Mesenchymal stem cell (in vitro differentiated cells and primary cell): ENCODE measurements around the gene ARHGAP12.

Experiments
- DNase-seq: peaks from one replicate; pipeline ENCODE4 v3.0.0-alpha.2; 2013
- H2AFZ ChIP-seq: one replicate; pipeline ENCODE4 v1.6.1; 2013; ENCODE audit warnings: low read depth, mild to moderate bottlenecking, control low read depth, inconsistent platforms, low read length, moderate library complexity
- H2AK5ac ChIP-seq: 2 replicates; pipeline ENCODE4 v1.6.1; 2013; ENCODE audit warnings: low read length, moderate library complexity, mild to moderate bottlenecking, inconsistent platforms; ENCODE audit not compliant: severe bottlenecking
- H2BK120ac ChIP-seq: one replicate; pipeline ENCODE4 v1.6.1; 2013; ENCODE audit warnings: low read depth, mild to moderate bottlenecking, inconsistent platforms, low read length, moderate library complexity
- H2BK12ac ChIP-seq, 2 experiments: one replicate each; pipeline ENCODE4 v1.6.1; 2013; ENCODE audit warnings: inconsistent platforms in 2 of 2, low read length in 2 of 2, mild to moderate bottlenecking in 2 of 2, moderate library complexity in 2 of 2, control low read depth in 1 of 2
- H2BK15ac ChIP-seq: one replicate; pipeline ENCODE4 v1.6.1; 2013; ENCODE audit warnings: mild to moderate bottlenecking, low read depth, inconsistent platforms; ENCODE audit not compliant: poor library complexity, severe bottlenecking
- H2BK5ac ChIP-seq: 2 replicates; pipeline ENCODE4 v1.6.1; 2013; ENCODE audit warnings: low read depth, mild to moderate bottlenecking, low read length, control low read depth, inconsistent platforms; ENCODE audit not compliant: poor library complexity, severe bottlenecking
- H3K14ac ChIP-seq, 2 experiments: one replicate each; pipeline ENCODE4 v1.6.1; 2013; ENCODE audit warnings: inconsistent platforms in 2 of 2, low read length in 2 of 2, control low read depth in 1 of 2, mild to moderate bottlenecking in 1 of 2, moderate library complexity in 1 of 2
- H3K18ac ChIP-seq, 2 experiments: one replicate each; pipeline ENCODE4 v1.6.1; 2013; ENCODE audit warnings: inconsistent platforms in 2 of 2, low read length in 2 of 2, control low read depth in 1 of 2, low read depth in 1 of 2, mild to moderate bottlenecking in 1 of 2
- H3K23ac ChIP-seq, 2 experiments: one replicate each; pipeline ENCODE4 v1.6.1; 2013; ENCODE audit warnings: inconsistent platforms in 2 of 2, low read length in 2 of 2, mild to moderate bottlenecking in 2 of 2, moderate library complexity in 2 of 2, control low read depth in 1 of 2
- H3K27ac ChIP-seq: 2 replicates; pipeline ENCODE4 v1.5.1; 2013; ENCODE audit warnings: mild to moderate bottlenecking, moderate library complexity, low read length, control low read depth, inconsistent platforms; ENCODE audit not compliant: poor library complexity, severe bottlenecking
- H3K27me3 ChIP-seq, 2 experiments: 2 replicates each; pipeline versions ENCODE4 v1.6.1 to v1.7.0; 2013; ENCODE audit warnings: low read length in 2 of 2, mild to moderate bottlenecking in 2 of 2, moderate library complexity in 2 of 2, control low read depth in 1 of 2, inconsistent platforms in 1 of 2; ENCODE audit not compliant: control insufficient read depth in 1 of 2, insufficient read depth in 1 of 2
- H3K36me3 ChIP-seq, 2 experiments: 2 replicates each; pipeline versions ENCODE4 v1.6.1 to v1.7.0; 2013; ENCODE audit warnings: low read length in 2 of 2, control low read depth in 1 of 2, inconsistent platforms in 1 of 2, low read depth in 1 of 2, mild to moderate bottlenecking in 1 of 2; ENCODE audit not compliant: insufficient read depth in 2 of 2, control insufficient read depth in 1 of 2
- H3K4ac ChIP-seq, 2 experiments: one replicate each; pipeline ENCODE4 v1.6.1; 2013; ENCODE audit warnings: inconsistent platforms in 2 of 2, low read length in 2 of 2, mild to moderate bottlenecking in 2 of 2, moderate library complexity in 2 of 2, control low read depth in 1 of 2, low read depth in 1 of 2
- H3K4me1 ChIP-seq: 2 replicates; pipeline ENCODE4 v1.6.1; 2013; ENCODE audit warnings: low read depth, low read length, control low read depth; ENCODE audit not compliant: control insufficient read depth, insufficient read depth
- H3K4me2 ChIP-seq: 2 replicates; pipeline ENCODE4 v1.6.1; 2013; ENCODE audit warnings: low read length, mild to moderate bottlenecking, inconsistent platforms; ENCODE audit not compliant: poor library complexity, severe bottlenecking
- H3K4me3 ChIP-seq, 2 experiments: 2 replicates each; pipeline versions ENCODE4 v1.5.1 to v1.7.0; 2013; ENCODE audit warnings: low read length in 2 of 2, mild to moderate bottlenecking in 2 of 2, control low read depth in 1 of 2, low read depth in 1 of 2; ENCODE audit not compliant: insufficient read depth in 1 of 2
- H3K79me1 ChIP-seq: replicated peaks from 2 replicates; pipeline ENCODE4 v1.6.1; 2013; ENCODE audit warnings: mild to moderate bottlenecking, control low read depth, low read length, inconsistent platforms; ENCODE audit not compliant: poor library complexity, severe bottlenecking
- H3K9ac ChIP-seq: 2 replicates; pipeline ENCODE4 v1.7.0; 2013; ENCODE audit warnings: mild to moderate bottlenecking, low read length, moderate library complexity
- H3K9me3 ChIP-seq: 2 replicates; pipeline ENCODE4 v1.7.0; 2013; ENCODE audit warnings: mild to moderate bottlenecking, low read length; ENCODE audit not compliant: control insufficient read depth
- H4K8ac ChIP-seq: one replicate; pipeline ENCODE4 v1.6.1; 2013; ENCODE audit warnings: inconsistent platforms, mild to moderate bottlenecking, low read length, moderate library complexity
- H4K91ac ChIP-seq: one replicate; pipeline ENCODE4 v1.6.1; 2013; ENCODE audit warnings: mild to moderate bottlenecking, low read length, inconsistent platforms
- whole genome bisulfite sequencing: methylation state at CpG from one replicate; pipeline ENCODE4 v1.1.7; 2013; ENCODE audit warnings: mixed read lengths; 5-methylcytosine and 5-hydroxymethylcytosine counted together

Gene ARHGAP12

GRCh38 chr10:31851216-31851615, 77.4 kb downstream of the ARHGAP12 start:
- Histone ChIP-seq H2AK5ac (no peak overlapping the region), H2BK120ac (no peak overlapping the region)

GRCh38 chr10:31847515-31847914, 81.1 kb downstream of the ARHGAP12 start:
- H3K4me1 ChIP-seq: no peaks in the 10 kb centered on the region
- no peaks in the 10 kb centered on the region for H3K27me3 ChIP-seq
- H3K27ac ChIP-seq: no peak overlapping the region
- H3K14ac ChIP-seq: no peak overlapping the region
- H3K36me3 ChIP-seq: peaks cover 0 to 54% of the 10 kb centered on the region in 2 experiments
- H4K91ac ChIP-seq: no peak overlapping the region
- peaks cover 12% of the 10 kb centered on the region for H3K79me1 ChIP-seq
- no peak overlapping the region for H2AFZ ChIP-seq
- no peak overlapping the region for H3K18ac ChIP-seq
- H2BK12ac ChIP-seq: no peak overlapping the region
- no peak overlapping the region for H3K4ac ChIP-seq
- no peak overlapping the region for H3K9ac ChIP-seq
- no peak overlapping the region for H3K23ac ChIP-seq
- no peak overlapping the region for H2AK5ac ChIP-seq
- no peak overlapping the region for H3K4me2 ChIP-seq
- H2BK15ac ChIP-seq: no peak overlapping the region
- H3K9me3 ChIP-seq: no peaks in the 10 kb centered on the region
- DNase-seq: no peak
- H2BK5ac ChIP-seq: no peak overlapping the region
- no peak overlapping the region for H3K4me3 ChIP-seq
- no peak overlapping the region for H2BK120ac ChIP-seq
- no peak overlapping the region for H4K8ac ChIP-seq

More at GRCh38 chr10:31851216-31851615, 77.4 kb downstream of the ARHGAP12 start:
- Histone ChIP-seq H3K4me1 (no peaks in the 10 kb centered on the region), H3K14ac (no peak overlapping the region), H3K79me1 (peaks cover 13% of the 10 kb centered on the region), H3K4me2 (no peak overlapping the region), H3K4ac (no peak overlapping the region), H3K18ac (no peak overlapping the region), H3K27ac (no peak overlapping the region), H3K27me3 (no peaks in the 10 kb centered on the region), H3K9ac (no peak overlapping the region), H3K9me3 (no peaks in the 10 kb centered on the region), H3K23ac (no peak overlapping the region), H3K36me3 (peaks cover 0 to 34% of the 10 kb centered on the region in 2 experiments), H2BK12ac (no peak overlapping the region), H2AFZ (no peak overlapping the region), H3K4me3 (no peak overlapping the region), H4K91ac (no peak overlapping the region), H2BK15ac (no peak overlapping the region), H2BK5ac (no peak overlapping the region), H4K8ac (no peak overlapping the region)
- no CpG with 5 or more reads among the region's 1 CpG for WGBS
- no peak for DNase-seq

- Histone ChIP-seq H3K27me3 (no peaks in the 10 kb centered on the region), H2AK5ac (no peak overlapping the region), H2BK15ac (no peak overlapping the region), H3K4ac (no peak overlapping the region), H4K8ac (no peak overlapping the region), H2AFZ (no peak overlapping the region), H2BK12ac (no peak overlapping the region), H2BK5ac (no peak overlapping the region), H4K91ac (no peak overlapping the region), H3K4me3 (no peak overlapping the region), H3K18ac (no peak overlapping the region), H3K23ac (no peak overlapping the region), H3K9me3 (no peaks in the 10 kb centered on the region), H3K9ac (no peak overlapping the region), H3K14ac (no peak overlapping the region), H3K4me1 (no peaks in the 10 kb centered on the region), H3K36me3 (peaks cover 0 to 57% of the 10 kb centered on the region in 2 experiments), H2BK120ac (no peak overlapping the region), H3K4me2 (no peak overlapping the region), H3K27ac (no peak overlapping the region), H3K79me1 (peaks cover 6% of the 10 kb centered on the region)
- 96% methylated on average over 4 of the region's 7 CpGs for WGBS
- no peak for DNase-seq
Observed at GRCh38 chr10:31838709-31839108, 89.9 kb downstream of the ARHGAP12 start.

- no peak overlapping the region for H3K27ac ChIP-seq
- H4K91ac ChIP-seq: no peak overlapping the region
- H3K4me1 ChIP-seq: no peaks in the 10 kb centered on the region
Observed at GRCh38 chr10:31838065-31838464, 90.6 kb downstream of the ARHGAP12 start.

More at GRCh38 chr10:31838065-31838464, 90.6 kb downstream of the ARHGAP12 start:
- Histone ChIP-seq H2BK120ac (no peak overlapping the region), H2AK5ac (no peak overlapping the region), H3K79me1 (peaks cover 6% of the 10 kb centered on the region), H3K4me3 (no peak overlapping the region), H2BK15ac (no peak overlapping the region), H2AFZ (no peak overlapping the region), H3K18ac (no peak overlapping the region), H3K14ac (no peak overlapping the region), H2BK12ac (no peak overlapping the region), H3K4me2 (no peak overlapping the region), H3K23ac (no peak overlapping the region), H3K36me3 (peaks cover 0 to 56% of the 10 kb centered on the region in 2 experiments), H3K4ac (no peak overlapping the region), H3K27me3 (no peaks in the 10 kb centered on the region), H3K9ac (no peak overlapping the region), H3K9me3 (no peaks in the 10 kb centered on the region), H4K8ac (no peak overlapping the region), H2BK5ac (no peak overlapping the region)
- WGBS: 97% methylated on average over 1 of the region's 1 CpG
- no peak for DNase-seq
